PC-9 (cell line): ENCODE measurements around the gene COL4A2. TPM values are rescaled to one million over a fixed set of nuclear protein-coding genes. Genes with fewer than 3 reads are reported as not detected.

Experiments
- BruUV-seq: library from RNA; stranded (reverse); fragments of 400-500 nt; replicated peaks from 2 replicates; lab custom pipeline; 2021; lab: Mats Ljungman, UMichigan
- CTCF ChIA-PET: fragments of 300-600 bp; sonication (Branson Sonifier 250); formaldehyde crosslinking; loops from one replicate; lab custom pipeline; 2022; ENCODE audit warnings: antibody characterized with exemption; lab: Charles Lee
- POLR2A ChIA-PET: fragments of 300-600 bp; sonication (Branson Sonifier 250); formaldehyde crosslinking; loops from one replicate; lab custom pipeline; 2022; ENCODE audit warnings: antibody characterized with exemption; ENCODE audit not compliant: unreplicated experiment; lab: Charles Lee
- DNase-seq, 2 experiments: peaks; one replicate each; pipeline versions ENCODE4 v3.0.0 to v3.0.0-alpha.2; 2015 to 2022; ENCODE audit warnings: mixed read lengths in 1 of 2
- H2AFZ ChIP-seq: fragments of 200-600 bp; sonication (generic); 2 replicates; pipeline ENCODE4 v1.8.1; 2017; ENCODE audit warnings: antibody characterized with exemption
- H3F3A ChIP-seq: fragments of 200-600 bp; sonication (generic); 2 replicates; pipeline ENCODE4 v1.8.1; 2017; ENCODE audit warnings: antibody characterized with exemption, mild to moderate bottlenecking, low read depth; ENCODE audit not compliant: insufficient read depth
- H3K27ac ChIP-seq: fragments of 200-600 bp; sonication (generic); 2 replicates; pipeline ENCODE4 v1.6.1; 2016; ENCODE audit warnings: mixed run types
- H3K27me3 ChIP-seq: fragments of 200-600 bp; sonication (generic); 2 replicates; pipeline ENCODE4 v1.6.1; 2016; ENCODE audit warnings: low read depth, mixed run types; ENCODE audit not compliant: insufficient read depth
- H3K36me3 ChIP-seq: fragments of 200-600 bp; sonication (generic); 2 replicates; pipeline ENCODE4 v1.6.1; 2016; ENCODE audit warnings: low read depth, mixed run types
- H3K4me1 ChIP-seq: fragments of 200-600 bp; sonication (generic); replicated peaks from 2 replicates; pipeline ENCODE4 v1.6.1; 2016; ENCODE audit warnings: mixed run types; ENCODE audit not compliant: insufficient read depth
- H3K4me2 ChIP-seq: fragments of 200-600 bp; sonication (generic); 2 replicates; pipeline ENCODE4 v1.6.1; 2017; ENCODE audit warnings: mixed run types
- H3K4me3 ChIP-seq: fragments of 200-600 bp; sonication (generic); 2 replicates; pipeline ENCODE4 v1.6.1; 2016; ENCODE audit warnings: mixed run types
- H3K79me2 ChIP-seq: fragments of 200-600 bp; sonication (generic); 2 replicates; pipeline ENCODE4 v1.6.1; 2017; ENCODE audit warnings: low read depth, mixed run types
- H3K9me2 ChIP-seq: fragments of 200-600 bp; sonication (generic); 2 replicates; pipeline ENCODE4 v1.8.1; 2017; ENCODE audit warnings: mild to moderate bottlenecking; ENCODE audit not compliant: insufficient read depth
- H3K9me3 ChIP-seq: fragments of 200-600 bp; sonication (generic); 2 replicates; pipeline ENCODE4 v1.8.1; 2016; ENCODE audit warnings: low read depth; ENCODE audit not compliant: insufficient read depth
- H4K20me1 ChIP-seq: fragments of 200-600 bp; sonication (generic); 2 replicates; pipeline ENCODE4 v1.8.1; 2017; ENCODE audit not compliant: insufficient read depth
- CTCF ChIP-seq: fragments of 200-600 bp; sonication (generic); conservative IDR thresholded peaks from 2 replicates; pipeline ENCODE4 v1.6.1; 2017; ENCODE audit warnings: mixed run types, antibody characterized with exemption, mild to moderate bottlenecking, moderate library complexity
- EZH2 ChIP-seq: fragments of 200-600 bp; sonication (generic); IDR thresholded peaks from 2 replicates; pipeline ENCODE4 v1.8.0; 2017; ENCODE audit warnings: antibody characterized with exemption, low read depth
- intact Hi-C: fragments of 100-400 bp; cut with micrococcal nuclease; formaldehyde crosslinking; loops from one replicate; pipeline ENCODE4 v1.10.0; 2022; ENCODE audit not compliant: unreplicated experiment
- total RNA-seq: library from RNA; stranded (reverse); gene quantifications from 2 replicates; pipeline ENCODE4 v1.2.3, GENCODE V29; 2021

The COL4A2 gene
- total RNA-seq, 1 experiment from 2014 or later: 1.2 TPM

GRCh38 chr13:110493613-110494012 lies 186.5 kb downstream of the COL4A2 start:
- intact Hi-C loops: no loop called here
- H3K4me3 ChIP-seq: no peak overlapping the region
- H2AFZ ChIP-seq: no peak overlapping the region
- no peaks in the 10 kb centered on the region for H3K9me2 ChIP-seq
- H3K27me3 ChIP-seq: no peaks in the 10 kb centered on the region
- H3K36me3 ChIP-seq: no peaks in the 10 kb centered on the region
- no peaks in the 10 kb centered on the region for H3F3A ChIP-seq
- ChIA-PET POLR2A (no interaction called here), CTCF (no interaction called here)
- no peaks in the 10 kb centered on the region for H3K9me3 ChIP-seq
- DNase-seq: no peak
- no peaks in the 10 kb centered on the region for H3K4me1 ChIP-seq
- no TSS peak for BruUV-seq
- H4K20me1 ChIP-seq: no peaks in the 10 kb centered on the region
- H3K79me2 ChIP-seq: no peaks in the 10 kb centered on the region
- no peak for TF ChIP-seq EZH2
- no peak for TF ChIP-seq CTCF
- no peak overlapping the region for H3K4me2 ChIP-seq
- no peak overlapping the region for H3K27ac ChIP-seq

- CTCF ChIA-PET: no interaction called here
- Histone ChIP-seq H3K36me3 (no peaks in the 10 kb centered on the region), H3K4me3 (no peak overlapping the region), H4K20me1 (no peaks in the 10 kb centered on the region), H3K27me3 (no peaks in the 10 kb centered on the region), H3F3A (peaks cover 10% of the 10 kb centered on the region; the same call in 1 of the 2 replicates), H3K4me1 (peaks cover 10% of the 10 kb centered on the region), H3K27ac (no peak overlapping the region), H3K4me2 (no peak overlapping the region), H3K9me2 (no peaks in the 10 kb centered on the region), H3K9me3 (no peaks in the 10 kb centered on the region), H2AFZ (no peak overlapping the region), H3K79me2 (no peaks in the 10 kb centered on the region)
- POLR2A ChIA-PET: no interaction called here
- intact Hi-C loops: no loop called here
- TF ChIP-seq CTCF (no peak), EZH2 (no peak)
- no peak for DNase-seq
- BruUV-seq: no TSS peak
These were observed 188.3 kb downstream of the COL4A2 start for GRCh38 chr13:110495376-110495775.

GRCh38 chr13:110495881-110496280 lies 188.8 kb downstream of the COL4A2 start:
- H3K4me2 ChIP-seq: no peak overlapping the region
- intact Hi-C loops: no loop called here
- no peaks in the 10 kb centered on the region for H4K20me1 ChIP-seq
- no peaks in the 10 kb centered on the region for H3K9me3 ChIP-seq
- TF ChIP-seq EZH2 (no peak), CTCF (no peak)
- no peaks in the 10 kb centered on the region for H3K27me3 ChIP-seq
- no peaks in the 10 kb centered on the region for H3K9me2 ChIP-seq
- H3K4me1 ChIP-seq: peaks cover 15% of the 10 kb centered on the region
- no TSS peak for BruUV-seq
- no peaks in the 10 kb centered on the region for H3K36me3 ChIP-seq
- no peak overlapping the region for H3K27ac ChIP-seq
- ChIA-PET POLR2A (no interaction called here), CTCF (no interaction called here)
- H3F3A ChIP-seq: peaks cover 11% of the 10 kb centered on the region; the same call in 1 of the 2 replicates
- no peak overlapping the region for H2AFZ ChIP-seq
- DNase-seq: no peak
- no peak overlapping the region for H3K4me3 ChIP-seq
- H3K79me2 ChIP-seq: no peaks in the 10 kb centered on the region
